ENCODE measurements around the gene FGD6.

Gene FGD6

DNA sequence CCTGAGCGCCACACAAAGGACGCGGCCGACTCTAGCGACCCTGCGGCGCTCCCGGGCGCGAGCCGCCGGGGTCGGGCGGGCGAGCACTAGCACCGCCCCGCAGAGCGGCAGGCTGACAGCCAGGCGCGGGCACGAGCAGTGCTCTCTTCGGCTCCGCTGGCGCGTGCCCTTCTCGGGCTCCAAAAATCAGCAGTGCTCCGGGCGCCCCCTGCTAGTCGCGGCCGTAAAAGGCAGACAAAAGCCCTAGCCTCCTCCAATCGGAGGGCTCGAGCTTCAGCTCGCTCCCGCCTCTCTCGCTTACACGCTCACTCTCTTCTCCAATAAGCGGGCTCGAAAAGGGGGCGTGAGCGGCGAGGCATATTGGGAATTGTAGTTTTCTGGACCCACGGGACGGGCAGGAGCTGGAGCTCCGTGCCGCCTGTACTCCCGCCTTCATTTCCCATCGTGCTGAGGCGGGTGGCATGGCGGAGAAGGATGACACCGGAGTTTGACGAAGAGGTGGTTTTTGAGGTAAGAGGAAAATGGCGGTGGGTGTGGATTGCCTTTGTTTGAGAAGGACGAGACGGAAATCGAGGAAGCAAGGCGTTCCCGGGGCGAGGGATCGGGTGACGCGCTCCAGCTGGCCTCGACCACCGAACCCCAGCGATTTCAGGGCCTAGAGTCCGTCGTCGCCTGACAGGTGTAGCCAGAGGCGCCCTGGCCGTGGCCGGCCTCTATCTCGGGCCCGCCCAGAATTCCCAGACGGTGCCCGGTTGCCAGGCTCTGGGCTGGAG, at the start of gene FGD6, which contains the start of gene VEZT:
FGD6 (minus strand) TSS at position 91 of the 773 bp plus-strand sequence. CDS start 227 bp downstream, outside the sequence.
VEZT (plus strand) TSS at position 431 of the 773 bp plus-strand sequence; CDS start at position 475, 44 bp downstream.
- peaks cover 16% of the 10 kb centered on the region for H3K27me3 Mint-ChIP-seq (ENCODE audit: low read depth)
- no peaks in the 10 kb centered on the region for H3K9me3 Mint-ChIP-seq
- peak; percentile 99 for DNase-seq (ENCODE audit: low spot score)
- peak within 1 kb of the TSS; percentile 100 for H3K27ac Mint-ChIP-seq
- peaks cover 11% of the 10 kb centered on the region for H3K36me3 Mint-ChIP-seq (ENCODE audit: low read depth)
- peak within 1 kb of the TSS; percentile 97 for H3K4me3 Mint-ChIP-seq
- peaks cover 31% of the 10 kb centered on the region for H3K4me1 Mint-ChIP-seq (ENCODE audit: low read depth)

GRCh38 chr12:95266254-95266653, 49.0 kb upstream of the FGD6 start:
- no peaks in the 10 kb centered on the region for H3K4me1 Mint-ChIP-seq (ENCODE audit: low read depth)
- no peaks in the 10 kb centered on the region for H3K27me3 Mint-ChIP-seq (ENCODE audit: low read depth)
- H3K4me3 Mint-ChIP-seq: no peak overlapping the region
- peaks cover 14% of the 10 kb centered on the region for H3K36me3 Mint-ChIP-seq (ENCODE audit: low read depth)
- H3K9me3 Mint-ChIP-seq: no peaks in the 10 kb centered on the region
- H3K27ac Mint-ChIP-seq: no peak overlapping the region
- no peak for DNase-seq (ENCODE audit: low spot score)

DNA sequence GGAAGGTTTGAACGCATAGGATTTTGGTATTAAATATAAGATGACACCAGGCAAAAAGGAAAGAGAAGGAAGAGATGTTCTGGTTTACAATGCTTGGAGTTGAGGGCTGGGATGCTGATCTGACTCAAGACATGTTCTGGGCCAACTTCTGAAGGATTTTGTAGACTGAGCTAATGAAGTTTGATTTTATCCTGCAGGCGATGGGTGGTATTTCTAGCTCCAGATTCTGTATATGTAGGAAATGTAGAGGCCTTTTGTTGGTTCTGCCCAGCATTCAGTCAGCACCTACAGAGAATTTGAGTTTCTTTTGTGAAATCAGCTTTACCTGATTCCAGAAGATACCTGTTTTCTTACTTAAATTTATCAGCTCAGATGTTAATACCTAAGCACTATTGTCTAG, 48.5 kb upstream of the FGD6 start:
- Mint-ChIP-seq H3K9me3 (no peaks in the 10 kb centered on the region), H3K4me1 (ENCODE audit: low read depth) (no peaks in the 10 kb centered on the region), H3K27ac (no peak overlapping the region), H3K36me3 (ENCODE audit: low read depth) (peaks cover 15% of the 10 kb centered on the region), H3K4me3 (no peak overlapping the region), H3K27me3 (ENCODE audit: low read depth) (no peaks in the 10 kb centered on the region)
- DNase-seq (ENCODE audit: low spot score): no peak

GRCh38 chr12:95262808-95263207, 45.5 kb upstream of the FGD6 start:
- peaks cover 17% of the 10 kb centered on the region for H3K36me3 Mint-ChIP-seq (ENCODE audit: low read depth)
- H3K4me3 Mint-ChIP-seq: no peak overlapping the region
- no peak overlapping the region for H3K27ac Mint-ChIP-seq

DNA sequence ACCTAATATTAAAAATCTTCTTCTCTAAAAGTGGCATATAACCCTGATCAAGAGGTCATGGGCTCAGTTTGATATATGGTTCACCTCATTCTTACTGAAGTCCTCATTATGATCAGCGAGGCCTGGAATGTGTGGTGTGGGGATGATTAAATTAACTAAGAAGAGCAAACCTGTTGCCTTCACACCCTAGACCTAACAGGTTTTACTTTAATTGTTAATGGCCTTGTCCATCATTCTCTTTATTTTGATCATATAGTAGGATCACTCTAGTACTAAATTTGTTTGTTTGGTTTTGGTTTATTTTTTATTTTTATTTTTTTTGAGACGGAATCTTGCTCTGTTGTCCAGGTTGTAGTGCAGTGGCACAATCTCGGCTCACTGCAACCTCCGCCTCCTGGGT, 43.8 kb upstream of the FGD6 start:
- Mint-ChIP-seq H3K9me3 (no peaks in the 10 kb centered on the region), H3K36me3 (ENCODE audit: low read depth) (peaks cover 16% of the 10 kb centered on the region), H3K4me1 (ENCODE audit: low read depth) (no peaks in the 10 kb centered on the region), H3K27me3 (ENCODE audit: low read depth) (no peaks in the 10 kb centered on the region), H3K27ac (no peak overlapping the region), H3K4me3 (no peak overlapping the region)
- no peak for DNase-seq (ENCODE audit: low spot score)

More at GRCh38 chr12:95262808-95263207, 45.5 kb upstream of the FGD6 start:
- Mint-ChIP-seq H3K9me3 (no peaks in the 10 kb centered on the region), H3K4me1 (ENCODE audit: low read depth) (no peaks in the 10 kb centered on the region), H3K27me3 (ENCODE audit: low read depth) (no peaks in the 10 kb centered on the region)
- no peak for DNase-seq (ENCODE audit: low spot score)

- DNase-seq (ENCODE audit: low spot score): no peak
- H3K27me3 Mint-ChIP-seq (ENCODE audit: low read depth): no peaks in the 10 kb centered on the region
- no peak overlapping the region for H3K4me3 Mint-ChIP-seq
- H3K27ac Mint-ChIP-seq: no peak overlapping the region
- H3K36me3 Mint-ChIP-seq (ENCODE audit: low read depth): peaks cover 25% of the 10 kb centered on the region
- H3K4me1 Mint-ChIP-seq (ENCODE audit: low read depth): no peaks in the 10 kb centered on the region
- H3K9me3 Mint-ChIP-seq: no peaks in the 10 kb centered on the region
These were observed 42.1 kb upstream of the FGD6 start for GRCh38 chr12:95259368-95259767.

DNA sequence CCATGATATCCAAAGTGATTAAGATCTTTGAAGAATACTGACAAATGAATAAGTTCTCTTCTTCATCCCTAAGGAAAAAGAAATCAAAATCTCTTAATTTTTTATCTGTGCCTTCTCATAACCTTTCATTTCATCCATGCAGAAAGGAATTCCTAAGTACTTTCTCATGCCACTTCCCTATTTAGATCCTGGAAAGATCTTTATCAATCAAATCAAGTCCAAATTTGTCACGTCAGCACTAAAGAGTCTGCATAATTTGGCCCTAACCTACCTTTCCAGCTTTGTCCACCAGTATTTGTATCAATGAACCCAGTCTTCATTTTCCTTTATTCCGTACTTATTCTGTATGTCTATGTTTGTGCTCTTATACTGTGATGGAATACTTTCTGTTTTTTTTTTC, 41.5 kb upstream of the FGD6 start:
- Mint-ChIP-seq H3K27me3 (ENCODE audit: low read depth) (no peaks in the 10 kb centered on the region), H3K4me1 (ENCODE audit: low read depth) (no peaks in the 10 kb centered on the region), H3K36me3 (ENCODE audit: low read depth) (peaks cover 23% of the 10 kb centered on the region), H3K4me3 (no peak overlapping the region), H3K9me3 (no peaks in the 10 kb centered on the region), H3K27ac (no peak overlapping the region)
- DNase-seq (ENCODE audit: low spot score): no peak

- no peak overlapping the region for H3K27ac Mint-ChIP-seq
- peaks cover 26% of the 10 kb centered on the region for H3K36me3 Mint-ChIP-seq (ENCODE audit: low read depth)
- no peak for DNase-seq (ENCODE audit: low spot score)
- no peaks in the 10 kb centered on the region for H3K4me1 Mint-ChIP-seq (ENCODE audit: low read depth)
- H3K4me3 Mint-ChIP-seq: no peak overlapping the region
- no peaks in the 10 kb centered on the region for H3K27me3 Mint-ChIP-seq (ENCODE audit: low read depth)
- H3K9me3 Mint-ChIP-seq: no peaks in the 10 kb centered on the region
These were observed 40.9 kb upstream of the FGD6 start for GRCh38 chr12:95258151-95258550.

- peaks cover 28% of the 10 kb centered on the region for H3K36me3 Mint-ChIP-seq (ENCODE audit: low read depth)
- no peaks in the 10 kb centered on the region for H3K9me3 Mint-ChIP-seq
- DNase-seq (ENCODE audit: low spot score): no peak
- H3K27ac Mint-ChIP-seq: no peak overlapping the region
- H3K27me3 Mint-ChIP-seq (ENCODE audit: low read depth): no peaks in the 10 kb centered on the region
- H3K4me3 Mint-ChIP-seq: no peak overlapping the region
- H3K4me1 Mint-ChIP-seq (ENCODE audit: low read depth): no peaks in the 10 kb centered on the region
These were observed 40.3 kb upstream of the FGD6 start for GRCh38 chr12:95257541-95257940.

- DNase-seq (ENCODE audit: low spot score): no peak
- no peaks in the 10 kb centered on the region for H3K9me3 Mint-ChIP-seq
- H3K27me3 Mint-ChIP-seq (ENCODE audit: low read depth): no peaks in the 10 kb centered on the region
- H3K4me3 Mint-ChIP-seq: no peak overlapping the region
- no peaks in the 10 kb centered on the region for H3K4me1 Mint-ChIP-seq (ENCODE audit: low read depth)
- peaks cover 23% of the 10 kb centered on the region for H3K36me3 Mint-ChIP-seq (ENCODE audit: low read depth)
- H3K27ac Mint-ChIP-seq: no peak overlapping the region
These were observed 36.1 kb upstream of the FGD6 start for GRCh38 chr12:95253386-95253785.

DNA sequence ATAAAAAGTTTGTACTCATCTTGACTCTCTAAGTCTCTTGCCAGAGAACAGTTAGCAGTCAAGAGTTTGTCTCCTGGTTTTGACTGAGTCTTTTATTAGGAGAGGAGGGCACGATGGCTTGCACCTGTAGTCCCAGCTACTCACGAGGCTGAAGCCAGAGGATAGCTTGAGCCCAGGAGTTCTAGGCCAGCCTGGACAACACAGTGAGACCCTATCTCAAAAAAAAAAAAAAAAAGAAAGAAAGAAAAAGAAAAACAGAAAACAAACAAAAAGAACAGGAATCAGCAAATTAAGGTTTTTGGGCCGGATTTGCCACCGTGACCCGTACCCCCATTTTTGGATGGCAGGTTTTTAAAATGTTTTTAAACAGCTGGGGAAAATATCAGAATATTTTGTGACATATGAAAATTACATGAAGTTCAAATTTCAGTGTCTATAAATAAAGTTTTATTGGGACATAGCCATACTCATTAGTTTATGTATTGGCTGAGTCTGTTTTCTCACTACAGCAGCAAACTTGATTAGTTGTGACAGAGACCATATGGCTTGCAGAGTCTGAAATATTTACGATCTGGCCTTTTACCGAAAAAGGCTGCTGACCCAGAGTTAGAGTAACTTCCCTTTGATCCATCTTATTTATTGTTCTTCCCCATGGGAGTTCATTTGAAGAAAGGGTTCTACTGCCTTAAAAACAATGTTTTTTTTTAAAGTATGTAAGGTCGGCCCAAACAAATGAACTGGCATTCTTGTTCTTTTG, 31.5 kb upstream of the FGD6 start:
- no peaks in the 10 kb centered on the region for H3K9me3 Mint-ChIP-seq
- H3K4me3 Mint-ChIP-seq: no peak overlapping the region
- DNase-seq (ENCODE audit: low spot score): no peak
- peaks cover 4% of the 10 kb centered on the region for H3K4me1 Mint-ChIP-seq (ENCODE audit: low read depth)
- H3K36me3 Mint-ChIP-seq (ENCODE audit: low read depth): peaks cover 4% of the 10 kb centered on the region
- no peaks in the 10 kb centered on the region for H3K27me3 Mint-ChIP-seq (ENCODE audit: low read depth)
- H3K27ac Mint-ChIP-seq: no peak overlapping the region

DNA sequence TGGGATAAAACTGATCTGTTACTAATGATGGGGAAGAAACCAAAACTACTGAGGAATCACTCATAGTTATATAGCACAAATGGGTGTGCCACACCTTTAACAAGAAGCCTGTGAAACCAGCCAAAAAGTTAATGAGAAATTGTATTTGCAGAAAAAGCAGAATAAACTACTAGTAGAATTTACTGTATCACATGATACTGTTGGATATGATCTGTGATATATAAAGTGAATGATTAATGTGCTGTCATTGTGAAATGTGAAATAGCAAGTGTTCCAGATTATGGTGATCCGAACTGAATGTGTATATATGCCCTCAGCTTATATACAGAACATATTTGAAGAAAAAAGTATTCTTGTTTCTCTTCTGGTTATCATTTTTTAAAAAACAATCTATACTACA, 30.8 kb upstream of the FGD6 start:
- Mint-ChIP-seq H3K4me1 (ENCODE audit: low read depth) (peaks cover 4% of the 10 kb centered on the region), H3K4me3 (no peak overlapping the region), H3K27ac (no peak overlapping the region), H3K9me3 (no peaks in the 10 kb centered on the region), H3K36me3 (ENCODE audit: low read depth) (peaks cover 1% of the 10 kb centered on the region), H3K27me3 (ENCODE audit: low read depth) (no peaks in the 10 kb centered on the region)
- DNase-seq (ENCODE audit: low spot score): no peak

- H3K9me3 Mint-ChIP-seq: no peaks in the 10 kb centered on the region
- DNase-seq (ENCODE audit: low spot score): no peak
- no peak overlapping the region for H3K4me3 Mint-ChIP-seq
- H3K27me3 Mint-ChIP-seq (ENCODE audit: low read depth): no peaks in the 10 kb centered on the region
- H3K36me3 Mint-ChIP-seq (ENCODE audit: low read depth): no peaks in the 10 kb centered on the region
- peaks cover 10% of the 10 kb centered on the region for H3K4me1 Mint-ChIP-seq (ENCODE audit: low read depth)
- no peak overlapping the region for H3K27ac Mint-ChIP-seq
These were observed 27.1 kb upstream of the FGD6 start for GRCh38 chr12:95244350-95244749.

GRCh38 chr12:95243497-95244183, 26.4 kb upstream of the FGD6 start:
- Mint-ChIP-seq H3K27me3 (ENCODE audit: low read depth) (no peaks in the 10 kb centered on the region), H3K9me3 (no peaks in the 10 kb centered on the region), H3K4me3 (no peak overlapping the region), H3K36me3 (ENCODE audit: low read depth) (no peaks in the 10 kb centered on the region), H3K27ac (no peak overlapping the region), H3K4me1 (ENCODE audit: low read depth) (peaks cover 12% of the 10 kb centered on the region)
- DNase-seq (ENCODE audit: low spot score): no peak

All from T-helper 2 cell treated with Interferon-gamma antibody and Interleukin-4, amounts not matched to agents 5 μg/mL and 100 μg/mL, for 36 hours (primary cell).